ENCODE results near the gene GVQW3. TPM values are rescaled to one million over a fixed set of nuclear protein-coding genes. Genes with fewer than 3 reads are reported as not detected.
A peak's percentile ranks its signal among the peaks of the same experiment; 100 is the strongest.
"Not testable (repeated sequence)": the region's sequence is repeated elsewhere in the genome, so short reads cannot be mapped to it uniquely, and the experiment has no call there.

GVQW3 gene
- total RNA-seq, 2 donors from 2014 or later: 6.6 to 13.5 TPM

DNA sequence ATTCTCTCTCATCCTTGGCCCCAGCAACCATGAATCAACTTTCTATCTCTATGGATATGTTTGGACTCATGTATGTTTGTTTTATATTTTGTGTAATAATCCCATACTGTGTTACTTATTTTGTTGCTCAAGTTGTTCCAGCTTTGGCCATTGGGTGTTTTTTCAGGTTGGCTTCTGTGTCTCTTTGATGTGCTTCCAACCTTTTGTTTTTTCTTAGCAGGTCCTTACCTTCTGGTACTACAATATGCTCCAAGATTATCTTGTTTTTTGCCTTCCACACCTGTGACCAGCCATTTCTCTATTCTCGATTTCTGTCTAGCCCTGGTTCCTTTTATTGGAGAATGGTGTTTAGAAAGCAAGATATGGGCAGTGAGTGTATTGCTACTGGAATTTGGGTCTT is 14.2 kb downstream of the GVQW3 start:
- Histone ChIP-seq H3K9ac (ENCODE audit: extremely low read depth, low read length, poor library complexity, severe bottlenecking) (no peak overlapping the region), H3K36me3 (ENCODE audit: control insufficient read depth, insufficient read depth, low read length) (no peaks in the 10 kb centered on the region), H3K4me3 (ENCODE audit: low read length) (no peak overlapping the region), H3K4me1 (ENCODE audit: control insufficient read depth, insufficient read depth, low read length) (no peaks in the 10 kb centered on the region), H3K27ac (ENCODE audit: low read depth, low read length) (no peak overlapping the region), H3K27me3 (ENCODE audit: control insufficient read depth, insufficient read depth, low read length, poor library complexity, severe bottlenecking) (no peaks in the 10 kb centered on the region), H3K9me3 (ENCODE audit: control insufficient read depth, low read length) (no peaks in the 10 kb centered on the region)
- Mint-ChIP-seq H3K27me3 (ENCODE audit: insufficient read depth) (peaks cover 2% of the 10 kb centered on the region), H3K4me3 (no peak overlapping the region), H3K36me3 (ENCODE audit: low read depth) (no peaks in the 10 kb centered on the region), H3K27ac (no peak overlapping the region), H3K9me3 (no peaks in the 10 kb centered on the region), H3K4me1 (no peaks in the 10 kb centered on the region)
- TF ChIP-seq, protein P1, sequence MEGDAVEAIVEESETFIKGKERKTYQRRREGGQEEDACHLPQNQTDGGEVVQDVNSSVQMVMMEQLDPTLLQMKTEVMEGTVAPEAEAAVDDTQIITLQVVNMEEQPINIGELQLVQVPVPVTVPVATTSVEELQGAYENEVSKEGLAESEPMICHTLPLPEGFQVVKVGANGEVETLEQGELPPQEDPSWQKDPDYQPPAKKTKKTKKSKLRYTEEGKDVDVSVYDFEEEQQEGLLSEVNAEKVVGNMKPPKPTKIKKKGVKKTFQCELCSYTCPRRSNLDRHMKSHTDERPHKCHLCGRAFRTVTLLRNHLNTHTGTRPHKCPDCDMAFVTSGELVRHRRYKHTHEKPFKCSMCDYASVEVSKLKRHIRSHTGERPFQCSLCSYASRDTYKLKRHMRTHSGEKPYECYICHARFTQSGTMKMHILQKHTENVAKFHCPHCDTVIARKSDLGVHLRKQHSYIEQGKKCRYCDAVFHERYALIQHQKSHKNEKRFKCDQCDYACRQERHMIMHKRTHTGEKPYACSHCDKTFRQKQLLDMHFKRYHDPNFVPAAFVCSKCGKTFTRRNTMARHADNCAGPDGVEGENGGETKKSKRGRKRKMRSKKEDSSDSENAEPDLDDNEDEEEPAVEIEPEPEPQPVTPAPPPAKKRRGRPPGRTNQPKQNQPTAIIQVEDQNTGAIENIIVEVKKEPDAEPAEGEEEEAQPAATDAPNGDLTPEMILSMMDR (conservative IDR thresholded peaks at IDR 0.05): no peak
- no peak for DNase-seq
- 86% methylated on average over 1 of the region's 1 CpG; no CpG with 5 or more reads in 1 of the 2 experiments for WGBS, 2 experiments (ENCODE audit: insufficient coverage in 1 of 2, insufficient read length in 1 of 2)

- DNase-seq: no peak
- H3K36me3 ChIP-seq (ENCODE audit: control insufficient read depth, insufficient read depth, low read length): no peaks in the 10 kb centered on the region
- Mint-ChIP-seq H3K27ac (no peak overlapping the region), H3K9me3 (no peaks in the 10 kb centered on the region), H3K36me3 (ENCODE audit: low read depth) (no peaks in the 10 kb centered on the region), H3K4me1 (no peaks in the 10 kb centered on the region), H3K4me3 (no peak overlapping the region), H3K27me3 (ENCODE audit: insufficient read depth) (peaks cover 2% of the 10 kb centered on the region)
- H3K9ac ChIP-seq (ENCODE audit: extremely low read depth, low read length, poor library complexity, severe bottlenecking): no peak overlapping the region
- no peaks in the 10 kb centered on the region for H3K4me1 ChIP-seq (ENCODE audit: control insufficient read depth, insufficient read depth, low read length)
- 93% methylated on average over 3 of the region's 3 CpGs; no CpG with 5 or more reads in 1 of the 2 experiments for WGBS, 2 experiments (ENCODE audit: insufficient coverage in 1 of 2, insufficient read length in 1 of 2)
- H3K27ac ChIP-seq (ENCODE audit: low read depth, low read length): no peak overlapping the region
- TF ChIP-seq, protein P1 (conservative IDR thresholded peaks at IDR 0.05): no peak
- no peaks in the 10 kb centered on the region for H3K9me3 ChIP-seq (ENCODE audit: control insufficient read depth, low read length)
- no peaks in the 10 kb centered on the region for H3K27me3 ChIP-seq (ENCODE audit: control insufficient read depth, insufficient read depth, low read length, poor library complexity, severe bottlenecking)
- no peak overlapping the region for H3K4me3 ChIP-seq (ENCODE audit: low read length)
Observed at GRCh38 chr11:76397383-76397782, 16.3 kb downstream of the GVQW3 start.

DNA sequence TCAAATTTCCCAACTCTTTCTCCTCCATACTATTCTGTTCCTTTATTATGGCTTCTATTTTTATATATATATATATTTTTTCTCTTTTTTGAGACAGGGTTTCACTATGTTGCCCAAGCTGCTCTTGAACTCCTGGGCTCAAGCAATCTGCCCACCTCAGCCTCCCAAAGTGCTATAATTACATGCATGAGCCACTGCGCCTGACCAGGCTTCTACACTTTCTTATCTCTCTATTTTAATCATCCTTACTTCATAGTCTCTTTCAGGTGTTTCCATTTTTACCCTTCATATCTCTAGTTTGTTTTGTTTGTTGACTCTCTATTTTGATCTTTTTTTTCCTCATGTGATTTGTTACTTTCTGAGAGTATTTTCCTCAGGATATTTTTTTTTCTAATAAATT is 19.8 kb downstream of the GVQW3 start:
- Mint-ChIP-seq H3K27ac (no peak overlapping the region), H3K27me3 (ENCODE audit: insufficient read depth) (no peaks in the 10 kb centered on the region), H3K4me3 (no peak overlapping the region), H3K9me3 (no peaks in the 10 kb centered on the region), H3K36me3 (ENCODE audit: low read depth) (no peaks in the 10 kb centered on the region), H3K4me1 (no peaks in the 10 kb centered on the region)
- Histone ChIP-seq H3K4me3 (ENCODE audit: low read length) (no peak overlapping the region), H3K27me3 (ENCODE audit: control insufficient read depth, insufficient read depth, low read length, poor library complexity, severe bottlenecking) (no peaks in the 10 kb centered on the region), H3K9ac (ENCODE audit: extremely low read depth, low read length, poor library complexity, severe bottlenecking) (no peak overlapping the region), H3K36me3 (ENCODE audit: control insufficient read depth, insufficient read depth, low read length) (no peaks in the 10 kb centered on the region), H3K4me1 (ENCODE audit: control insufficient read depth, insufficient read depth, low read length) (no peaks in the 10 kb centered on the region), H3K9me3 (ENCODE audit: control insufficient read depth, low read length) (no peaks in the 10 kb centered on the region), H3K27ac (ENCODE audit: low read depth, low read length) (no peak overlapping the region)
- TF ChIP-seq, protein P1 (conservative IDR thresholded peaks at IDR 0.05): no peak
- WGBS, 2 experiments (ENCODE audit: insufficient coverage in 1 of 2, insufficient read length in 1 of 2): 95 to 100% methylated on average over 1 of the region's 1 CpG
- peak; percentile 10 for DNase-seq

DNA sequence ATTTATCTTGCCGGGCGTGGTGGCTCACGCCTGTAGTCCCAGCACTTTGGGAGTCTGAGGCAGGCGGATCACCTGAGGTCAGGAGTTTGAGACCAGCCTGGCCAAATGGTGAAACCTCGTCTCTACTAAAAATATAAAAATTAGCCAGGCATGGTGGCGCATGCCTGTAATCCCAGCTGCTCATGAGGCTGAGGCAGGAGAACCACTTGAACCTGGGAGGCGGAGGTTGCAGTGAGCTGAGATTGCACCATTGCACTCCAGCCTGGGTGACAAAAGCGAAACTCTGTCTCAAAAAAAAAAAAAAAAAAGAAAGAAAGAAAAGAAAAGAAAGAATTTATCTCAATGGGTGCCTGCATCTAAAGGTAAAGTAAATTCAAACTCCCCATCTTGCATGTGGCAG is 20.4 kb downstream of the GVQW3 start:
- H3K27me3 Mint-ChIP-seq (ENCODE audit: insufficient read depth); H3K27ac Mint-ChIP-seq; H3K27me3 ChIP-seq (ENCODE audit: control insufficient read depth, insufficient read depth, low read length, poor library complexity, severe bottlenecking); H3K27ac ChIP-seq (ENCODE audit: low read depth, low read length); H3K36me3 Mint-ChIP-seq (ENCODE audit: low read depth); H3K4me3 ChIP-seq (ENCODE audit: low read length); H3K9me3 Mint-ChIP-seq; H3K36me3 ChIP-seq (ENCODE audit: control insufficient read depth, insufficient read depth, low read length); H3K4me3 Mint-ChIP-seq; H3K9me3 ChIP-seq (ENCODE audit: control insufficient read depth, low read length); H3K4me1 ChIP-seq (ENCODE audit: control insufficient read depth, insufficient read depth, low read length); H3K4me1 Mint-ChIP-seq; H3K9ac ChIP-seq (ENCODE audit: extremely low read depth, low read length, poor library complexity, severe bottlenecking); DNase-seq: not testable (repeated sequence)
- WGBS, 2 experiments (ENCODE audit: insufficient coverage in 1 of 2, insufficient read length in 1 of 2): 91 to 100% methylated on average over 4 to 7 of the region's 8 CpGs
